NB4 (cell line): ENCODE measurements around the gene SLC23A1.

Source experiments
- DNase-seq: peaks from one replicate; pipeline ENCODE4 v3.0.0; 2010; ENCODE audit warnings: low read depth
- H3K4me3 ChIP-seq: one replicate; pipeline ENCODE4 v1.5.1; 2011; ENCODE audit warnings: mild to moderate bottlenecking, low read depth, low read length, moderate library complexity
- CTCF ChIP-seq: IDR thresholded peaks from one replicate; pipeline ENCODE4 v1.5.1; 2012; ENCODE audit warnings: low read depth, low read length
- MAX ChIP-seq: IDR thresholded peaks from 2 replicates; pipeline ENCODE4 v1.6.1; 2011; ENCODE audit warnings: low read depth, low read length
- MYC ChIP-seq: IDR thresholded peaks from 2 replicates; pipeline ENCODE4 v1.6.1; 2011; ENCODE audit warnings: low read depth, low read length
- POLR2A ChIP-seq: IDR thresholded peaks from 2 replicates; pipeline ENCODE4 v1.6.1; 2011; ENCODE audit warnings: mild to moderate bottlenecking; ENCODE audit not compliant: insufficient read length; ENCODE audit errors: extremely low read depth

Gene SLC23A1

GRCh38 chr5:139403787-139404483 is 20.8 kb upstream of the SLC23A1 start, which contains the start of gene SPATA24:
TSS of gene SPATA24 (minus strand) at chr5:139404089. CDS start at chr5:139404060, 29 bp downstream.
- peak; percentile 79 for TF ChIP-seq MAX
- peak; percentile 77 for TF ChIP-seq MYC
- no peak for TF ChIP-seq POLR2A
- no peak for TF ChIP-seq CTCF
- peak; percentile 98 for DNase-seq
- peak within 1 kb of the TSS; percentile 65 for H3K4me3 ChIP-seq

- no peak for DNase-seq
- TF ChIP-seq CTCF (no peak), MYC (no peak), POLR2A (no peak), MAX (no peak)
- peak overlapping the region; percentile 65 for H3K4me3 ChIP-seq
Measured at GRCh38 chr5:139403418-139403786, 20.3 kb upstream of the SLC23A1 start.

- TF ChIP-seq MYC = no peak
- TF ChIP-seq MAX = no peak
- no peak for TF ChIP-seq POLR2A
- peak; percentile 63 for TF ChIP-seq CTCF
- H3K4me3 ChIP-seq = no peak overlapping the region
- DNase-seq = peak; percentile 68
Measured at GRCh38 chr5:139402561-139403158, 19.6 kb upstream of the SLC23A1 start.

GRCh38 chr5:139401546-139401945 is 18.4 kb upstream of the SLC23A1 start:
- no peak for DNase-seq
- TF ChIP-seq MAX (no peak), POLR2A (no peak), CTCF (no peak), MYC (no peak)
- H3K4me3 ChIP-seq = no peak overlapping the region

- no peak overlapping the region for H3K4me3 ChIP-seq
- DNase-seq = no peak
- TF ChIP-seq MAX = no peak
- no peak for TF ChIP-seq POLR2A
- TF ChIP-seq MYC = no peak
- TF ChIP-seq CTCF = no peak
Measured at GRCh38 chr5:139399501-139400121, 16.5 kb upstream of the SLC23A1 start.
